ENCODE results near the gene AGAP1. TPM values are rescaled to one million over a fixed set of nuclear protein-coding genes. Genes with fewer than 3 reads are reported as not detected.

AGAP1 gene
- total RNA-seq, 2 experiments from 2014 or later, result 2.2 TPM

DNA sequence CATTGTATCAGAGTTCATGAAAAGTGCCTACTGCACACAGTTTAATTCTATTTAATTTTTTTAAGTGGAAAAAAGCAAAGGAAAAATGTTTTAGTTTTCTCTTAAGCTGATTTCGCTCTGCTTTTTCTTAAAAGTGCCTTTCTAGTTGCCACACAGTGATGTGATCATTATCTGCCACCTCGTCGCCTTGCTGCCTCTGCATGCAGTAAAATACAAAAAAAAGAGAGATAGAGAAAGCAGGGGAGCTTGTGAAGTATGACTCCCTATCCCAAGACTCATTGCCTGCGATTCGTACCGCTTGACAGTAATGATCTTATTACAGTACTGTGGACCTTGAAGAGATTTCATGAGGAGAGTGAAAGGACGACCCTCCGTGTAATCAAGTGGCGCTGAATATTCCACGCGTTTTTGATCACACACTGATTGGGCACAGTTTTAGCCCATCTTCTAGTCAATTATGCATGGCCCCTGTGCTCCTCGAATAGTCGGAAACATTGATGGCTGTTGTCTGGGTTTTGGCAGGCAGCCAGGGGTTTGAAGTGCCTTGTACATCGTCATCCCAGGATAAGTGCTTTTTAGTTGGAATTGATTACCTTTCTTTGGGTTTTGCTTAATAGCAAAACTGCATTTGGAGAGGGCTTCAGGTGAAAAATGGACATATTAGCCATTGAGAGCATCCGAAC is 486.1 kb downstream of the AGAP1 start:
- no peak overlapping the region for H3K27ac Mint-ChIP-seq
- no peak for DNase-seq
- no peaks in the 10 kb centered on the region for H3K9me3 Mint-ChIP-seq (ENCODE audit: low read depth)
- POLR2A ChIA-PET, result no interaction called here
- intact Hi-C loops (cut with DNase I, micrococcal nuclease), result no loop called here
- no peak overlapping the region for H3K4me3 Mint-ChIP-seq
- CTCF ChIA-PET, result no interaction called here
- H3K27me3 Mint-ChIP-seq, result peaks cover 19% of the 10 kb centered on the region
- no peaks in the 10 kb centered on the region for H3K4me1 Mint-ChIP-seq
- ATAC-seq, result no peak
- no peaks in the 10 kb centered on the region for H3K36me3 Mint-ChIP-seq (ENCODE audit: low read depth)

DNA sequence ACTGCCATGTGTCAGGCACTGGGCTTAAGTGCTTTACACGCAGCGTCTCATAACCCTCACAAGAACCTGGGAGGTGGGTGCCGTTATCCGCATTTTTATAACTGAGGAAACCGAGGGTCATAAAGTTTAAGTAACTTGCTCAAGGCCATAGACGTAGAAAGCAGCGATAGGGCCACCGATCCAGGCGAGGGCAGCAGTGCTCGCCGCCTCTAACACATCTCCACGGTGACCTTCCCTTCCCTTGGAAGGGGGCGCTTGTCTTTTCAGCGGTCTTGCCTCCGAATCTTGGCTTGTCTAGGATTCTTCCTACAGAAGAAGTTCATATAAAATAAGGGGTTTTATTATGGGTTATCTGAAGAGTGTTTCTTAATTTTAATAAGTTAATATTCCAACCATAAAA is 487.8 kb downstream of the AGAP1 start:
- no peak overlapping the region for H3K27ac Mint-ChIP-seq
- no peaks in the 10 kb centered on the region for H3K4me1 Mint-ChIP-seq
- no peaks in the 10 kb centered on the region for H3K9me3 Mint-ChIP-seq (ENCODE audit: low read depth)
- ChIA-PET POLR2A (no interaction called here), CTCF (no interaction called here)
- ATAC-seq, result no peak
- intact Hi-C loops (cut with DNase I, micrococcal nuclease), result no loop called here
- no peak for DNase-seq
- H3K36me3 Mint-ChIP-seq (ENCODE audit: low read depth), result no peaks in the 10 kb centered on the region
- H3K4me3 Mint-ChIP-seq, result no peak overlapping the region
- peaks cover 20% of the 10 kb centered on the region for H3K27me3 Mint-ChIP-seq

DNA sequence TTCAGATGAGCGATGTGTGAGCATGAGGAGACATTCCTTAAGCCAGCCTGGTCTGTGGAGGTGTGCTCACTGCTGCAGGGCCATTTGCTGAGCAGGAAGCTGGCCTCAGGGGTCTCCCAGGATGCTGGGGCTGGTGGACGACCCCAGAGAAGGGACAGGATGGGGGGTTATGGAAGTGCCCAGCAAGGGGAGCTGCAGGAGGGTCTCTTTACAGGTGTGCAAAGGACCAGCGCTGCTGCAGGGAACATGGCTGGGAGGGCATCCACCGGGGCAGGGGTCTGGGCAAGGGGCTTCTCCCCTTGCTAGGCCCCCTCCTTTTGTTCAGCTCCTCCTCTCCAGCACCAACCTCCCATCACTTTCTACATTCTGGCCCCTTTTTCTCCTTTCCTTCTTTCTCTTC is 489.2 kb downstream of the AGAP1 start:
- no peaks in the 10 kb centered on the region for H3K36me3 Mint-ChIP-seq (ENCODE audit: low read depth)
- no peak overlapping the region for H3K4me3 Mint-ChIP-seq
- no peak for ATAC-seq
- DNase-seq, result no peak
- no peaks in the 10 kb centered on the region for H3K4me1 Mint-ChIP-seq
- H3K27ac Mint-ChIP-seq, result no peak overlapping the region
- peaks cover 23% of the 10 kb centered on the region for H3K27me3 Mint-ChIP-seq
- POLR2A ChIA-PET, result no interaction called here
- intact Hi-C loops (cut with DNase I, micrococcal nuclease), result no loop called here
- H3K9me3 Mint-ChIP-seq (ENCODE audit: low read depth), result no peaks in the 10 kb centered on the region
- CTCF ChIA-PET, result no interaction called here

DNA sequence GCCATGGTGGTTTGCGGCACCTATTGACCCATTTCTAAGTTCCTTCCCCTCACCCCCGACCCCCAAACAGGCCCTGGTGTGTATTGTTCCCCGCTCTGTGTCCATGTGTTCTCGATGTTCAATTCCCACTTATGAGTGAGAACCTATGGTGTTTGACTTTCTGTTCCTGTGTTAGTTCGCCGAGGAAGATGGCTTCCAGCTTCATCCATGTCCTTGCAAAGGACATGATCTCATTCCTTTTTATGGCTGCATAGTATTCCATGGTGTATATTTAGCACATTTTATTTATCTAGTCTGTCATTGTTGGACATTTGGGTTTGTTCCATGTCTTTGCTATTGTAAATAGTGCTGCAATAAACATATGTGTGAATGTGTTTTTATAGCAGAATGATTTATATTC is 490.7 kb downstream of the AGAP1 start:
- Mint-ChIP-seq H3K4me3 (no peak overlapping the region), H3K36me3 (ENCODE audit: low read depth) (no peaks in the 10 kb centered on the region), H3K4me1 (no peaks in the 10 kb centered on the region), H3K9me3 (ENCODE audit: low read depth) (no peaks in the 10 kb centered on the region), H3K27me3 (peaks cover 29% of the 10 kb centered on the region), H3K27ac (no peak overlapping the region)
- intact Hi-C loops (cut with DNase I, micrococcal nuclease), result no loop called here
- ATAC-seq, result no peak
- no peak for DNase-seq
- POLR2A ChIA-PET, result no interaction called here
- CTCF ChIA-PET, result no interaction called here

DNA sequence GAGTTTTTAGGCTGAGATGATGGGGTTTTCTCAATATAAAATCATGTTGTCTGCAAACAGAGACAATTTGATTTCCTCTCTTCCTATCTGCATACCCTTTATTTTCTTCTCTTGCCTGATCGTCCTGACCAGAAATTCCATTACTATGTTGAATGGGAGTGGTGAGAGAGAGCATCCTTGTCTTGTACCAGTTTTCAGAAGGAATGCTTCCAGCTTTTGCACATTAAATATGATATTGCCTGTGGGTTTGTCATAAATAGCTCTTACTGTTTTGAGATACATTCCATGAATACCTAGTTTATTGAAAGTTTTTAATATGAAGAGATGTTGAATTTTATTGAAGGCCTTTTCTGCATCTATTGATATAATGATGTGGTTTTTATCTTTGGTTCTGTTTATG is 492.5 kb downstream of the AGAP1 start:
- Mint-ChIP-seq H3K36me3 (ENCODE audit: low read depth) (no peaks in the 10 kb centered on the region), H3K4me3 (no peak overlapping the region), H3K9me3 (ENCODE audit: low read depth) (no peaks in the 10 kb centered on the region), H3K27me3 (peaks cover 24% of the 10 kb centered on the region), H3K4me1 (no peaks in the 10 kb centered on the region), H3K27ac (no peak overlapping the region)
- ChIA-PET POLR2A (no interaction called here), CTCF (no interaction called here)
- no peak for ATAC-seq
- intact Hi-C loops (cut with DNase I, micrococcal nuclease), result no loop called here
- DNase-seq, result no peak

DNA sequence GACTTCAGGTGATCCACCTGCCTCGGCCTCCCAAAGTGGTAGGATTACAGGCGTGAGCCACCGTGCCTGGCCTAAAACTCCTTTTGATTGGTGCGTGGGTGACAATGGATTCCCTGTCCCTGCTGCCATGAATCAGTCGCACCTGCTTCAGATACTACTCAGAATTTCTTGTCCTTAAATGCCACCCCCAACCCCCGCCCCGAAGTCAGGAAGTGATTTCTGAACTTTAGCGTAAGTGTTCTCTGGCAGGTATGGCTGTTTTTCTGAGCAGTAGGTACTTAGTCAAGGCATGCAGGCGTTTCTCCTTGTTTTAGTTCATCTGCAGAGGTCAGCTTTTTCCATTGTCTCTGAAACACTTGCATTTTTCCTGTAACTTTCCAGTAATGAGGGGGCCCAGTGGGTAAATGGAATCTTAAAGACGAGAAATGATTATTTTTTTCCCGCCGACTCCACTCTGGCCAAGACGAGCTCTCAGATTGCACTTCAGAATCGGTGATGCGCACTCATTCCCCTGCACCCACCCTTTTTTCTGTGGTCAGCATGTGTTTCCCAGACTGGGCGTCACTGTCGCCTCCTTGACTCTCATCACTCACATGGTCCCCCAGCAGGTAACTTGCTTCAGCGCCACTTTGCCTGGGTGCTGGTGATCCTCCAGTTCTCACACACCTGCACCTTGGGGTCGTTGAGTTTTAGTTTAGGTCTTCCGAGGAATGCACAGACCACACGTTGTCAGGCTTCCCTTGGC is 494.6 kb downstream of the AGAP1 start:
- peaks cover 19% of the 10 kb centered on the region for H3K27me3 Mint-ChIP-seq
- POLR2A ChIA-PET, result no interaction called here
- intact Hi-C loops (cut with DNase I, micrococcal nuclease), result no loop called here
- no peak overlapping the region for H3K4me3 Mint-ChIP-seq
- CTCF ChIA-PET, result no interaction called here
- no peaks in the 10 kb centered on the region for H3K9me3 Mint-ChIP-seq (ENCODE audit: low read depth)
- no peak for DNase-seq
- ATAC-seq, result no peak
- no peak overlapping the region for H3K27ac Mint-ChIP-seq
- H3K4me1 Mint-ChIP-seq, result no peaks in the 10 kb centered on the region
- no peaks in the 10 kb centered on the region for H3K36me3 Mint-ChIP-seq (ENCODE audit: low read depth)

DNA sequence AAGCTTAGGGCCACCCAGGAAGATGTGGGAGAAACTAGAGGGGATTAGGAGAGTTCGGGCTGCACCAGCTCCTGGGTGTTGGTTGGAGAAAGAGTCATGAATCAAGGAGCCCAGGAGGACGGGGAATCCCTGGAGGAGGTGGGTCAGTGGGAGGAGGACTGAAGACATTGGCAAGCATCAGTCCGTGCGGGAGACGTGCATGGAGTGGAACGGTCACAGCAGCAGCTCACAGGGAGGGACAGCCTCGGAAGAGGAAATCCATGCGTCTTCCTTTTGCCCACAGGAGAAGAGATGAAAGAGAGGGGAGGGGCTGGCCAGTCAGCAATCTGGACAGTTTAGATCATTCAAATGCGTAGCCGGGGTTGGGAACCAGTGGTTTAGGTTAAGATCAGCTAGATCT is 495.7 kb downstream of the AGAP1 start:
- ChIA-PET CTCF (no interaction called here), POLR2A (interaction anchor here (0.5 kb wide), 1 partner anchor 719 kb away, joined by 4 read pairs; no protein-coding TSS in a partner anchor)
- Mint-ChIP-seq H3K27ac (no peak overlapping the region), H3K4me3 (no peak overlapping the region), H3K36me3 (ENCODE audit: low read depth) (no peaks in the 10 kb centered on the region), H3K9me3 (ENCODE audit: low read depth) (no peaks in the 10 kb centered on the region), H3K27me3 (peaks cover 15% of the 10 kb centered on the region), H3K4me1 (no peaks in the 10 kb centered on the region)
- ATAC-seq (no peak), DNase-seq (no peak)
- intact Hi-C loops (cut with DNase I, micrococcal nuclease), result no loop called here

DNA sequence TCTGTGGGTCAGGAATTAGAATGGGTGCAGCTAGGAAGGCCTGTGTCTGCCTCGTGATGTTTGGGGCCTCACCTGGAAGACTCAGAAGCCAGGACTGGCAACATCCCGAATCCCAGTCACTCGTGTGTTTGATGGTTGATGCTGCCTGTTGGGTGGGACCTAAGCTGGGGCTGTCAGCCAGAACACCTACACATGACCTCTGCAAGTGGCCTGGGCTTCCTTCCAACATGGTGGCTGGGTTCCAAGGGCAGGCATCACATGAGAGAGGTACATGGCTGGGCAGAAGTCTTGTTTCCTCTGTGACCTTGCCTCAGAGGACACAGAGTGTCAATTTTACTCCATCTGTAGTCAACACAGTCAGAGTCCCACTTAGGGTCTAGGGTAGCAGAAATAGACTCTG is 496.5 kb downstream of the AGAP1 start:
- no peak for ATAC-seq
- Mint-ChIP-seq H3K9me3 (ENCODE audit: low read depth) (no peaks in the 10 kb centered on the region), H3K27me3 (peaks cover 14% of the 10 kb centered on the region), H3K4me3 (no peak overlapping the region), H3K4me1 (no peaks in the 10 kb centered on the region), H3K36me3 (ENCODE audit: low read depth) (no peaks in the 10 kb centered on the region), H3K27ac (no peak overlapping the region)
- no peak for DNase-seq
- ChIA-PET CTCF (no interaction called here), POLR2A (no interaction called here)
- intact Hi-C loops (cut with DNase I, micrococcal nuclease), result no loop called here

DNA sequence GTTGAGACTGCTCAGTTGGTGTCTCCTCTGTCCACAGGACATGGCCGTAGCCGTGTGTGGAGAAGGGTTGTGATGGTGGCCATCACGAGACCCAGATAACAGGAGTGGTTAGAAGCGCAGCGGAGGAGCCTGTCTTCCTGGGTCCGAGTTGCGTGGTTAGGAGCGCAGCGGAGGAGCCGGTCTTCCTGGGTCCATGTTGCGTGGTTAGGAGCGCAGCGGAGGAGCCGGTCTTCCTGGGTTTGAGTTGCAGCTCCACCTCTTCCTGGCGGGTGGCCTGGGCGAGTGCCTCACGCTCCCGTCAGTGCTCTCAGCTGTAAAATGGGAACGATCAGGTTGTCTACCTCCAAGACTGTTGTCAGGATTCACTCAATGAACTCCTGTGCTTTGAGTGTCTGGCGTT is 498.2 kb downstream of the AGAP1 start:
- POLR2A ChIA-PET, result no interaction called here
- H3K27ac Mint-ChIP-seq, result no peak overlapping the region
- H3K36me3 Mint-ChIP-seq (ENCODE audit: low read depth), result no peaks in the 10 kb centered on the region
- H3K4me3 Mint-ChIP-seq, result no peak overlapping the region
- H3K27me3 Mint-ChIP-seq, result peaks cover 10% of the 10 kb centered on the region
- no peak for DNase-seq
- ATAC-seq, result no peak
- no peaks in the 10 kb centered on the region for H3K4me1 Mint-ChIP-seq
- intact Hi-C loops (cut with DNase I, micrococcal nuclease), result no loop called here
- H3K9me3 Mint-ChIP-seq (ENCODE audit: low read depth), result no peaks in the 10 kb centered on the region
- CTCF ChIA-PET, result no interaction called here

DNA sequence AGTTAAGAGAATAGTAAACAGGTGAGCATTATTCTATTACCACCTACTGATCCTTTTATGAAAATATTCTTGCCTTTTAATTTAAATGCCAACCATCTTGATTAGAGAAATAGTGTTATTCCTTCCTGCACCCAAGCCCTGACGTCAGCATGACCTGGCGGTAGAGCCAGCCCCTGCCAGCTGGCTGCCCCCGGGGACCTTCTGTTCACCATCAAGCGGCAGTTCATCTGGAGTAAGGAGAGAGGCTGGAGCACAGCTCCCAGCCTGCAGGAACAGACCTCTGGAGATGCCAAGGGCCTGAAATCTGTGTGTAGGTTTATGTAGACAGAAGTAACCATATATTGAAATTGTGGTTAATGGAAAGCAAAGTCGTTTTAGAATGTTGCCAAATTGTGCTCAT is 502.6 kb downstream of the AGAP1 start:
- H3K4me1 Mint-ChIP-seq, result no peaks in the 10 kb centered on the region
- intact Hi-C loops (cut with DNase I, micrococcal nuclease), result no loop called here
- DNase-seq, result no peak

DNA sequence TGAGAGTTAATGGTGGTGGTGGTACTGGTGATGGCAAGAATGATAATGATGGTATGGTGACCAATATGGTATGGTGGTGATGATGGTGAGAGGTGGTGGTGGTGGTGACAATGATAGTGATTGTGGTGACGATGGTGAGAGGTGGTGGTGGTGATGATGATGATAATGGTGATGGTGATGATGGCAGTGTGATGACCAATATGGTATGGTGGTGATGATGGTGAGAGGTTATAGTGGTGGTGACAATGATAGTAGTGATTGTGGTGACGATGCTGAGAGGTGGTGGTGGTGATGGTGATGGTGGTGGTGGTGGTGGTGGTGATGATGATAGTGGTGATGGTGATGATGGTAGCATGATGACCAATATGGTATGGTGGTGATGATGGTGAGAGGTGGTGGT is 505.2 kb downstream of the AGAP1 start:
- no peak overlapping the region for H3K4me3 Mint-ChIP-seq
- DNase-seq, result no peak
- H3K27ac Mint-ChIP-seq, result no peak overlapping the region
- no peaks in the 10 kb centered on the region for H3K36me3 Mint-ChIP-seq (ENCODE audit: low read depth)
- ChIA-PET CTCF (no interaction called here), POLR2A (no interaction called here)
- H3K27me3 Mint-ChIP-seq, result peaks cover 5% of the 10 kb centered on the region
- intact Hi-C loops (cut with DNase I, micrococcal nuclease), result no loop called here
- H3K9me3 Mint-ChIP-seq (ENCODE audit: low read depth), result no peaks in the 10 kb centered on the region
- H3K4me1 Mint-ChIP-seq, result no peaks in the 10 kb centered on the region
- ATAC-seq, result no peak

More for the DNA sequence above, 502.6 kb downstream of the AGAP1 start:
- CTCF ChIA-PET, result no interaction called here
- no peak for ATAC-seq
- Mint-ChIP-seq H3K27ac (no peak overlapping the region), H3K36me3 (ENCODE audit: low read depth) (no peaks in the 10 kb centered on the region), H3K9me3 (ENCODE audit: low read depth) (no peaks in the 10 kb centered on the region), H3K4me3 (no peak overlapping the region), H3K27me3 (peaks cover 4% of the 10 kb centered on the region)
- POLR2A ChIA-PET, result no interaction called here

DNA sequence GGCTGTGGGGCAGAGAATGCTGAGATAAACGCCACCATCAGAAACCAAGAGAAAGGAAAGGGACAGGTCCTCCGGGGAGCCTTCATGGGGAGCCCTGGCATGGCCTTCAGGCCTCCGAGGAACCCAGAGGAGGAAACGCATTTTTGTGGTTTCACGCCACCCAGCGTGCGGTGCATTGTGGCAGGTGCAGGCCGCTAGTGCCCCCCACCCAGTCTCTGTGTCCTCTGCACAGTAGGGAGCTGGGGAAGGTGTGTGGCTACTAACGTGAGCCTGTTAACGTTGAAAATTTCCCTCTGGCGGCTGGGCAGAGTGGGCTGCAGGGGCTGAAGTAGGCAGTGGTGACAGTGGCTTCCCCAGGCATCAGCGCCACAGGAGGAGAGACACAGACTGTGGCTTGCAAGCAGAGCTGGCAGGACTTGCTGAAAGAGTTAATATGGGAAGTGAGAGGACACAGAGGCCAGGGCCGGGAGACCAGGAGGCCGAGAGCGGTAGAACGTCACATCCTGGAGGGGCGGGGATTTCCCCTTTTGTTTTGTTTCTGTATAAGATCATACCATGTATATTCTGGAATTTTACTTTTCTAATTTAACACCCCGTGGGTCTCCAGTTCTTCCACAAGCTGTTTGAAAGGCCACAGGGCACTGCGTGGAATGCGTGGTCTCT is 507.5 kb downstream of the AGAP1 start:
- ChIA-PET POLR2A (no interaction called here), CTCF (interaction anchor here (0.6 kb wide), 1 partner anchor 74 kb away, joined by 3 read pairs; no protein-coding TSS in a partner anchor)
- no peaks in the 10 kb centered on the region for H3K9me3 Mint-ChIP-seq (ENCODE audit: low read depth)
- no peaks in the 10 kb centered on the region for H3K4me1 Mint-ChIP-seq
- no peak overlapping the region for H3K27ac Mint-ChIP-seq
- no peak for DNase-seq
- no peak for ATAC-seq
- intact Hi-C loops (cut with DNase I, micrococcal nuclease), result no loop called here
- H3K36me3 Mint-ChIP-seq (ENCODE audit: low read depth), result no peaks in the 10 kb centered on the region
- no peak overlapping the region for H3K4me3 Mint-ChIP-seq
- peaks cover 5% of the 10 kb centered on the region for H3K27me3 Mint-ChIP-seq
